NT2/D1 (cell line): ENCODE data around the gene TLE7.

Experiments
- DNase-seq: peaks from one replicate; pipeline ENCODE4 v3.0.0-alpha.2; 2011; ENCODE audit warnings: low read depth, low spot score
- H3K27me3 ChIP-seq: 2 replicates; pipeline ENCODE4 v1.6.0; 2011; ENCODE audit warnings: mild to moderate bottlenecking; ENCODE audit not compliant: insufficient read length, insufficient read depth
- H3K36me3 ChIP-seq: 2 replicates; pipeline ENCODE4 v1.6.1; 2011; ENCODE audit warnings: mild to moderate bottlenecking, low read length, mixed read lengths; ENCODE audit not compliant: insufficient read depth, insufficient read length
- H3K4me1 ChIP-seq: 2 replicates; pipeline ENCODE4 v1.5.1; 2011; ENCODE audit not compliant: insufficient read depth, insufficient read length
- H3K4me3 ChIP-seq: 2 replicates; pipeline ENCODE4 v1.5.1; 2011; ENCODE audit warnings: low read depth; ENCODE audit not compliant: insufficient read length
- H3K9ac ChIP-seq: 2 replicates; pipeline ENCODE4 v1.6.0; 2011; ENCODE audit warnings: low read depth; ENCODE audit not compliant: insufficient read length
- H3K9me3 ChIP-seq: 2 replicates; pipeline ENCODE4 v1.5.1; 2011; ENCODE audit warnings: mild to moderate bottlenecking, low read length; ENCODE audit not compliant: insufficient read depth
- SUZ12 ChIP-seq: IDR thresholded peaks from 2 replicates; pipeline ENCODE4 v1.6.1; 2011; ENCODE audit not compliant: insufficient read length, insufficient read depth; ENCODE audit errors: extremely low read depth
- YY1 ChIP-seq: IDR thresholded peaks from 2 replicates; pipeline ENCODE4 v1.6.1; 2011; ENCODE audit not compliant: insufficient read length, insufficient read depth
- ZNF274 ChIP-seq: IDR thresholded peaks from 2 replicates; pipeline ENCODE4 v1.6.1; 2011; ENCODE audit warnings: mild to moderate bottlenecking, low read depth, low read length

The TLE7 gene

GRCh38 chr16:71442051-71442440 lies at the start of gene TLE7:
Gene TLE7, minus strand, starts transcription at chr16:71442054. Its CDS starts 8,730 bp downstream, at chr16:71433324.
- H3K27me3 ChIP-seq, result no peaks in the 10 kb centered on the region
- DNase-seq, result no peak
- H3K4me3 ChIP-seq, result no peak within 1 kb of the TSS
- no peak within 1 kb of the TSS for H3K9ac ChIP-seq
- peaks cover 4% of the 10 kb centered on the region for H3K4me1 ChIP-seq
- H3K36me3 ChIP-seq, result peaks cover 2% of the 10 kb centered on the region
- TF ChIP-seq ZNF274, result no peak
- TF ChIP-seq SUZ12, result no peak
- TF ChIP-seq YY1, result no peak
- peaks cover 13% of the 10 kb centered on the region for H3K9me3 ChIP-seq

DNA sequence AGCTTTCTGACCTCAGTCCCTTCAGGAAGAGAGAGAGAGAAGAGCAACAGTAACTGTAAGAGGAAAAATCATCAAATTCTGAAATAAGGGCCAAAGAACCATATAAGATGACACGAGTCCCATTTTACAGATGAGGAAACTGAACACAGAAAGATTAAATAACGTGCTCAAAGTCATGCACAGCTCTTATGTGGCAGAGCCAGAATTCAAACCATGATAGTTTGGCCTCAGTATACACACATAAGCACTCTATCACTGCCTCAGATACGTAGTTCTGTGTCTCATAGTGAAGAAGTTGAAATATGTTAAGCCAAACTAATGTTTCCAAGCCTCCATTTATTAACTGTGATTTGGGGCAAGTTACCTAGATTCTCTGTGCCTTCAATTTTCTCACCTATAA lies 49.2 kb upstream of the TLE7 start:
- no peaks in the 10 kb centered on the region for H3K36me3 ChIP-seq
- TF ChIP-seq SUZ12 (no peak), YY1 (no peak), ZNF274 (no peak)
- no peak overlapping the region for H3K9ac ChIP-seq
- DNase-seq, result no peak
- H3K4me3 ChIP-seq, result no peak overlapping the region
- no peaks in the 10 kb centered on the region for H3K9me3 ChIP-seq
- no peaks in the 10 kb centered on the region for H3K27me3 ChIP-seq
- no peaks in the 10 kb centered on the region for H3K4me1 ChIP-seq

- TF ChIP-seq YY1, result no peak
- TF ChIP-seq SUZ12, result no peak
- TF ChIP-seq ZNF274, result no peak
- Histone ChIP-seq H3K27me3 (no peaks in the 10 kb centered on the region), H3K36me3 (no peaks in the 10 kb centered on the region), H3K9ac (no peak overlapping the region), H3K4me1 (no peaks in the 10 kb centered on the region), H3K4me3 (no peak overlapping the region), H3K9me3 (no peaks in the 10 kb centered on the region)
- DNase-seq, result no peak
Observed at GRCh38 chr16:71490361-71490760, 48.5 kb upstream of the TLE7 start.

- DNase-seq, result no peak
- no peaks in the 10 kb centered on the region for H3K27me3 ChIP-seq
- no peaks in the 10 kb centered on the region for H3K9me3 ChIP-seq
- TF ChIP-seq SUZ12 (no peak), YY1 (no peak), ZNF274 (no peak)
- no peak within 1 kb of the TSS for H3K9ac ChIP-seq
- no peak within 1 kb of the TSS for H3K4me3 ChIP-seq
- H3K36me3 ChIP-seq, result no peaks in the 10 kb centered on the region
- H3K4me1 ChIP-seq, result no peaks in the 10 kb centered on the region
Observed at GRCh38 chr16:71489122-71489521, 47.3 kb upstream of the TLE7 start, which contains the start of gene ZNF19. Gene ZNF19, minus strand, starts transcription at chr16:71489324. Its CDS starts 7,210 bp downstream, at chr16:71482114.

- Histone ChIP-seq H3K9ac (peak overlapping the region; percentile 89), H3K36me3 (no peaks in the 10 kb centered on the region), H3K9me3 (no peaks in the 10 kb centered on the region), H3K4me1 (no peaks in the 10 kb centered on the region), H3K27me3 (no peaks in the 10 kb centered on the region), H3K4me3 (peak overlapping the region; percentile 88)
- TF ChIP-seq ZNF274 (no peak), SUZ12 (no peak), YY1 (no peak)
- peak; percentile 76 for DNase-seq
Observed at GRCh38 chr16:71484006-71484893, 42.4 kb upstream of the TLE7 start.

DNA sequence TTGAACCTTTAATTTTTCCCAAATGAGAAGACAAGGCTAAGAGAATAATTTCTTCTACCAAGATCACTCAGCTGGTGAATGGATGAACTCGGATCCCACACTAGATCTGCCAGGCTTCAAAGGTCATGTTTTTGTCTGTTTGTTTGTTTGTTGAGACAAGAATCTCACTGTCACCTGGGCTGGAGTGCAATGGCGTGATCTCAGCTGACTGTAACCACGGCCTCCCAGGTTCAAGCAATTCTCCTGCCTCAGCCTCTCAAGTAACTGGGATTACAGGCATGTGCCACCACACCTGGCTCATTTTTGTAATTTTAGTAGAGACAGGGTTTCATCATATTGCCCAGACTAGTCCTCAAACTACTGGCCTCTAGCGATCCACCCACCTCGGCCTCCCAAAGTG lies 40.7 kb upstream of the TLE7 start:
- H3K27me3 ChIP-seq, result no peaks in the 10 kb centered on the region
- H3K36me3 ChIP-seq, result peaks cover 14% of the 10 kb centered on the region
- H3K9ac ChIP-seq, result no peak overlapping the region
- no peaks in the 10 kb centered on the region for H3K4me1 ChIP-seq
- TF ChIP-seq SUZ12, result no peak
- no peak for DNase-seq
- H3K4me3 ChIP-seq, result no peak overlapping the region
- H3K9me3 ChIP-seq, result no peaks in the 10 kb centered on the region

DNA sequence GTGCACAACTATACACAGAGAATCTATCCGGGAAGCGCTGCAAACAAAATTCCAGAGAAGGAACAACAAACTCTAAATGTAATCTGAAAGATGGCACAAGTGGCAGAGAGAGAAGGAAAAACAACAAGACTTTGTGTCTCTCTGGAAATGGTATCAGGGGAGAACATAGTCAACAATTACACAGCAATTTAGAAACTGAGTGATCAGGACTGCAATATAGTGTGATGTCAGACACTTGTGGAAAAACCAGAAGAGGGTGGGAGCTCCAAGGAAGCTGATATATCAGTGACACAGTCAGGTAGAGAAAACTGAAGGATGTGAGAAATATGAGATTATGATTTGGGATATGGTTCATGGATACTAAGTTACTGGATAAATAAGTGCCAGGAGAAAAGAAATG lies 39.1 kb upstream of the TLE7 start:
- Histone ChIP-seq H3K9me3 (no peaks in the 10 kb centered on the region), H3K27me3 (no peaks in the 10 kb centered on the region), H3K36me3 (peaks cover 22% of the 10 kb centered on the region), H3K4me1 (no peaks in the 10 kb centered on the region), H3K9ac (no peak overlapping the region), H3K4me3 (no peak overlapping the region)
- DNase-seq, result no peak
- TF ChIP-seq ZNF274, result no peak
- no peak for TF ChIP-seq SUZ12
- no peak for TF ChIP-seq YY1
